HFFc6 (cell line): Measurements from ENCODE around the gene MYBL2. TPM values are rescaled to one million over a fixed set of nuclear protein-coding genes. Genes with fewer than 3 reads are reported as not detected.

Experiments used
- DNase-seq: peaks from one replicate; pipeline ENCODE4 v3.0.0-alpha.2; 2018
- H3K27ac Mint-ChIP-seq: 2 replicates; pipeline ENCODE4 v1.8.0; 2020; ENCODE audit warnings: mild to moderate bottlenecking, mixed read lengths
- H3K27me3 Mint-ChIP-seq: 2 replicates; pipeline ENCODE4 v1.8.0; 2021; ENCODE audit warnings: mild to moderate bottlenecking, moderate library complexity, mixed read lengths; ENCODE audit not compliant: insufficient read depth
- H3K36me3 Mint-ChIP-seq: 2 replicates; pipeline ENCODE4 v1.8.0; 2021; ENCODE audit warnings: low read depth, mixed read lengths
- H3K4me1 Mint-ChIP-seq: 2 replicates; pipeline ENCODE4 v1.8.0; 2020; ENCODE audit warnings: low read depth, mixed read lengths
- H3K4me3 Mint-ChIP-seq: 2 replicates; pipeline ENCODE4 v1.8.0; 2020; ENCODE audit warnings: mild to moderate bottlenecking, moderate library complexity, mixed read lengths
- H3K9me3 Mint-ChIP-seq: 2 replicates; pipeline ENCODE4 v1.8.0; 2020; ENCODE audit warnings: mild to moderate bottlenecking, mixed read lengths
- total RNA-seq, 6 experiments: library from RNA; stranded (reverse); fragmentation: NEBNext Ultra II Directional; extraction: Animal tissue kit (Norgen Biotek cat#: 25700); gene quantifications; 2 replicates in 1 of 6; 3 replicates in 5 of 6; pipeline ENCODE4 v1.2.3, GENCODE V29; 2021
- TF ChIP-seq, protein P1 (sequence below): fragments of 200-600 bp; sonication (generic); IDR thresholded peaks from 2 replicates; pipeline ENCODE4 v1.5.0; 2021; ENCODE audit warnings: antibody characterized with exemption, mild to moderate bottlenecking

The MYBL2 gene
- total RNA-seq, 6 experiments from 2014 or later: 8.9 to 20.4 (median 20.1) TPM

DNA sequence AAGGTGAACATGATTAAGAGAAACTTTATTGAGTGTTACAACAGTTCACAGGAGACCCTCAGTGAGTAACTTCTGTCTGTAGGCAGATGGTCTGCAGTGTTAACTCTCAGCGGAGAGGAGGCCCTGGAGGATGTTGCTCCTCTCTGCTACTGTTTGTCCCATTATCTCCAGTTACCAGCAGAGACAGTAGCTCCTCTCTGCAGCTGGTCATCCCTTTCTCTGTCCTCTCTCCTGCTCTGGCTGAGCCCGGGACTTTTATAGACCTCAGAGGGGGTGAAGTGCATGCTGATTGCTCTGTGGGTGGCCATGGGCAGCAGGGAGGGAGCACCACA lies 54.1 kb downstream of the MYBL2 start:
- TF ChIP-seq, protein P1, sequence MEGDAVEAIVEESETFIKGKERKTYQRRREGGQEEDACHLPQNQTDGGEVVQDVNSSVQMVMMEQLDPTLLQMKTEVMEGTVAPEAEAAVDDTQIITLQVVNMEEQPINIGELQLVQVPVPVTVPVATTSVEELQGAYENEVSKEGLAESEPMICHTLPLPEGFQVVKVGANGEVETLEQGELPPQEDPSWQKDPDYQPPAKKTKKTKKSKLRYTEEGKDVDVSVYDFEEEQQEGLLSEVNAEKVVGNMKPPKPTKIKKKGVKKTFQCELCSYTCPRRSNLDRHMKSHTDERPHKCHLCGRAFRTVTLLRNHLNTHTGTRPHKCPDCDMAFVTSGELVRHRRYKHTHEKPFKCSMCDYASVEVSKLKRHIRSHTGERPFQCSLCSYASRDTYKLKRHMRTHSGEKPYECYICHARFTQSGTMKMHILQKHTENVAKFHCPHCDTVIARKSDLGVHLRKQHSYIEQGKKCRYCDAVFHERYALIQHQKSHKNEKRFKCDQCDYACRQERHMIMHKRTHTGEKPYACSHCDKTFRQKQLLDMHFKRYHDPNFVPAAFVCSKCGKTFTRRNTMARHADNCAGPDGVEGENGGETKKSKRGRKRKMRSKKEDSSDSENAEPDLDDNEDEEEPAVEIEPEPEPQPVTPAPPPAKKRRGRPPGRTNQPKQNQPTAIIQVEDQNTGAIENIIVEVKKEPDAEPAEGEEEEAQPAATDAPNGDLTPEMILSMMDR: no peak
- H3K27me3 Mint-ChIP-seq: peaks cover 9% of the 10 kb centered on the region
- H3K4me1 Mint-ChIP-seq: 0 out of 2 replicates have a peak, but pooled peaks cover under 1% of the 10 kb centered on the region
- peaks cover 5% of the 10 kb centered on the region; the same call in 1 of the 2 replicates for H3K36me3 Mint-ChIP-seq
- H3K27ac Mint-ChIP-seq: no peak overlapping the region
- no peaks in the 10 kb centered on the region for H3K9me3 Mint-ChIP-seq
- H3K4me3 Mint-ChIP-seq: no peak overlapping the region
- no peak for DNase-seq

DNA sequence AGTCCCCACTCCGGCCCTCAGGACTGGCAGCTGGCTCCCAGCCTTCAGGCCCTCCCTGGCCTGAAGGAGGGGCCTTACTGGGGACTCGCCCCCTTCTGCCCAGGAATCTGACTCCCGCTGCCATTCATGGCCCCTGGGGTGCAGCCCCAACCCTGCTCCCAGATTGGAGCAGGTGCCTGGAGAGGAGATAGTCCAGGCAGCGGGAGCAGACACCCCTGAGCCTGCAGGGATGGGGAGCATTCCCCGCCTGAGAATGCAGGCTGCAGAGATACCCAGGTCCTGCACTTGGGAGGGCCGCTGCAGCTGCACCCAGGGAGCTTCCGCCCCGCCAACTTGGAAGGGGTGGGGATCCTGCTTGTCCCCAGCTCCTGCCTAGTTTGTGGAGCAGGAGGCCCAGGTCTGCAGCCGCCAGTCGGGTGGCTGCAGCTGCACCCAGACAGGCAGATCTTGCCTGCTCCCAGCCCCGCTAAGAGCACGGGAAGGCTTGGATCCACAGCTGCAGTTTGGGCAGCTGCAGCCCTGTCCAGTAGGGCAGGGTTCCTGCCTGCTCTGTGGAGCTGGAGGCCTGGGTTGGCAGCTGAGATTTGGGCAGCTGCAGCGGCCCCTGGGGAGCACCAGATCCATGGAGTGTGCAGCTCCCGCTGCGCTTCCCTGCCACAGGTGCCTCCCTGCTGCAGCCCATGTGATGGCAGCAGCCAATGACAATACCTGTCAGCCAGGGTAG lies 54.7 kb downstream of the MYBL2 start:
- Mint-ChIP-seq H3K27me3 (peaks cover 9% of the 10 kb centered on the region), H3K4me3 (no peak overlapping the region), H3K9me3 (no peaks in the 10 kb centered on the region), H3K4me1 (peaks cover 6% of the 10 kb centered on the region; the same call in 1 of the 2 replicates), H3K27ac (no peak overlapping the region), H3K36me3 (peaks cover 5% of the 10 kb centered on the region; the same call in 1 of the 2 replicates)
- TF ChIP-seq, protein P1: no peak
- no peak for DNase-seq

DNA sequence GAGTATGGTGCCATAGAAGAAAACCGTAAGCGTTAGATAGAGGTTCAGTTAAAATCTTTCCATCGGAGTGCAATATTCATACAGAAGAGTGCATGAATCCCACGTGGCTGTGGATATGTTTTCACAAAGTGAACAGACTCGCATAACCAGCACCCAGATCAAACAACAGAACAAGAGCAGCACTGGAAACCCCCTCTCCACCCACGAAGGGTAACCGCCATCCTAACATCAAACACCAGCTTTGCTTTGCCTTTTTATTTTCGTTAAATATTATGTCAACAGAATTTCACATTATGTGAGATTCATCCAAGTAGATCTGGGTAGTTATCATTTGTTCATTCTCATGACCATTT lies 55.2 kb downstream of the MYBL2 start:
- Mint-ChIP-seq H3K27me3 (peaks cover 9% of the 10 kb centered on the region), H3K36me3 (peaks cover 5% of the 10 kb centered on the region; the same call in 1 of the 2 replicates), H3K27ac (no peak overlapping the region), H3K9me3 (no peaks in the 10 kb centered on the region), H3K4me3 (no peak overlapping the region), H3K4me1 (peaks cover 10% of the 10 kb centered on the region; the same call in 1 of the 2 replicates)
- TF ChIP-seq, protein P1: no peak
- DNase-seq: no peak

DNA sequence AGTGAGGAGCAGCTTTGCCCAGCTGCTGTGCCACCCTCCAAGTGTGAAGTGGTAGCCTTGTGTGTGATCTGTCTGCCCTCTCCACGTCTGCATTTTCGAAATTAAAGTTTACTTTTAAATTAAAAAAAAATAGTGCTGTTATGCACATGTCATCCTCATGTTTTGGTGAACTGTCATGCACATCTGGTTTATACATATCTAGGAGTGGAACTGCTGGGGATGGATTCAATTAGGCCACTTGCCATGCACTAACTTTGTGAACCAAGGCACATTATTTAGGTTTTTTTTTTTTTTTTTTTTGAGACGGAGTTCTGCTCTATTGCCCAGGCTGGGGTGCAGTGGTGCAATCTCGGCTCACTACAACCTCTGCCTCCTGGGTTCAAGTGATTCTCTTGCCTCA lies 56.3 kb downstream of the MYBL2 start:
- no peaks in the 10 kb centered on the region for H3K9me3 Mint-ChIP-seq
- H3K4me3 Mint-ChIP-seq: no peak overlapping the region
- peaks cover 10% of the 10 kb centered on the region; the same call in 1 of the 2 replicates for H3K4me1 Mint-ChIP-seq
- peaks cover 9% of the 10 kb centered on the region for H3K27me3 Mint-ChIP-seq
- no peak for DNase-seq
- no peak overlapping the region for H3K27ac Mint-ChIP-seq
- TF ChIP-seq, protein P1: no peak
- peaks cover 5% of the 10 kb centered on the region; the same call in 1 of the 2 replicates for H3K36me3 Mint-ChIP-seq

DNA sequence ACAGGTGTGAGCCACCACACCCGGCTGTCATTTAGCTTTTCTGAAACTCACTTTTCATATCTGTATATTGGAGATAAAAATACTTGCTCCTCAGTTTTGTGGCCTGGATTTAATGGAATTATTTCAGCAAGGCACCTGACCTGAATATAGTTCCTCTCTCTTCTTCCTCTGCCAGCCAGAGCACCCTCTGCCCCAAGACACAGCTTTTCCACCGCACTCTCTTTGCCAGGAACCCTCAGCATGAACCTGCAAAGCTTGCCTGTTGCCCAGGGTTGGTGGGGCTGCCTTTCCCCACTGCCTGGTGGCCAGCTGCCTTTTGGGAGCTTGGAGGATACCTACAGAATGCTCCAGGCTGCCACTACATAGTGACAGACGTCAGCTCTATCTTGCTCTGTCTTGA lies 56.8 kb downstream of the MYBL2 start:
- TF ChIP-seq, protein P1: no peak
- Mint-ChIP-seq H3K4me1 (peaks cover 10% of the 10 kb centered on the region; the same call in 1 of the 2 replicates), H3K9me3 (no peaks in the 10 kb centered on the region), H3K36me3 (peaks cover 5% of the 10 kb centered on the region; the same call in 1 of the 2 replicates), H3K4me3 (no peak overlapping the region), H3K27me3 (peaks cover 9% of the 10 kb centered on the region), H3K27ac (no peak overlapping the region)
- DNase-seq: no peak
